OCI-LY7 (cell line): Measurements from ENCODE around the gene GORASP2.

Source experiments
- EZH2phosphoT487 ChIP-seq: fragments of 200-600 bp; sonication (generic); IDR thresholded peaks from 2 replicates; pipeline ENCODE4 v1.6.1; 2018; ENCODE audit warnings: low read depth, borderline replicate concordance, mild to moderate bottlenecking, mixed run types, antibody characterized with exemption, low read length, moderate library complexity, mixed read lengths
- TF ChIP-seq, protein P1 (sequence below): fragments of 200-600 bp; sonication (generic); conservative IDR thresholded peaks from 2 replicates; pipeline ENCODE4 v1.5.1; 2014; ENCODE audit warnings: mild to moderate bottlenecking, antibody characterized with exemption, low read length, moderate library complexity, mixed read lengths

GRCh38 chr2:171009386-171009785, 80.3 kb downstream of the GORASP2 start:
- TF ChIP-seq, protein P1, sequence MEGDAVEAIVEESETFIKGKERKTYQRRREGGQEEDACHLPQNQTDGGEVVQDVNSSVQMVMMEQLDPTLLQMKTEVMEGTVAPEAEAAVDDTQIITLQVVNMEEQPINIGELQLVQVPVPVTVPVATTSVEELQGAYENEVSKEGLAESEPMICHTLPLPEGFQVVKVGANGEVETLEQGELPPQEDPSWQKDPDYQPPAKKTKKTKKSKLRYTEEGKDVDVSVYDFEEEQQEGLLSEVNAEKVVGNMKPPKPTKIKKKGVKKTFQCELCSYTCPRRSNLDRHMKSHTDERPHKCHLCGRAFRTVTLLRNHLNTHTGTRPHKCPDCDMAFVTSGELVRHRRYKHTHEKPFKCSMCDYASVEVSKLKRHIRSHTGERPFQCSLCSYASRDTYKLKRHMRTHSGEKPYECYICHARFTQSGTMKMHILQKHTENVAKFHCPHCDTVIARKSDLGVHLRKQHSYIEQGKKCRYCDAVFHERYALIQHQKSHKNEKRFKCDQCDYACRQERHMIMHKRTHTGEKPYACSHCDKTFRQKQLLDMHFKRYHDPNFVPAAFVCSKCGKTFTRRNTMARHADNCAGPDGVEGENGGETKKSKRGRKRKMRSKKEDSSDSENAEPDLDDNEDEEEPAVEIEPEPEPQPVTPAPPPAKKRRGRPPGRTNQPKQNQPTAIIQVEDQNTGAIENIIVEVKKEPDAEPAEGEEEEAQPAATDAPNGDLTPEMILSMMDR, result no peak
- TF ChIP-seq EZH2phosphoT487, result no peak
